Stimulated activated CD4-positive, alpha-beta T cell treated with anti-CD3 and anti-CD28 coated beads, TNF-alpha, amount 100 ng/mL, for 24 hours (primary cell): ENCODE data around the gene DLGAP1.

ENCODE experiments used
- DNase-seq, 3 experiments: peaks; one replicate each; pipeline ENCODE4 v3.0.0-alpha.2; 2020; ENCODE audit warnings: low read depth in 3 of 3

Gene DLGAP1

DNA sequence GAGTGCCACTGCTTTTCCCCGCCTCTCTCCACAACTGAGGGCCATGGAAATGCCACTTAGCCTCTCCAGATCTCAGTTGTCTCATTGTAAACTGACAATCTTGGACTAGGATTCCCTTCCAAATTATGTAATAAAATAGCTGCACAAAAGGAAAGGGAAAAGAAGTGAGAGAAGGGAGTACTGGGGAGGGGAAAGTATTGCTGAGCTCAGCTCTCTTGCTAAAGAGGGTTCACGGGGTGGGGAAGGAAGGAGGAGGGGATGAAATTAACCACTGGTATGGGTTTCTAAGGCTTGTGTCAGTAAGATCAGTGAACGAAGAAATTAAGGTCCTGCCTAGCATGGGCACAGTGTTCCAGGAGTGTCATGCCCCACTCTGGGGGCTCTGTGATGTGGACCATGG lies 587.9 kb downstream of the DLGAP1 start:
- no peak for DNase-seq

DNA sequence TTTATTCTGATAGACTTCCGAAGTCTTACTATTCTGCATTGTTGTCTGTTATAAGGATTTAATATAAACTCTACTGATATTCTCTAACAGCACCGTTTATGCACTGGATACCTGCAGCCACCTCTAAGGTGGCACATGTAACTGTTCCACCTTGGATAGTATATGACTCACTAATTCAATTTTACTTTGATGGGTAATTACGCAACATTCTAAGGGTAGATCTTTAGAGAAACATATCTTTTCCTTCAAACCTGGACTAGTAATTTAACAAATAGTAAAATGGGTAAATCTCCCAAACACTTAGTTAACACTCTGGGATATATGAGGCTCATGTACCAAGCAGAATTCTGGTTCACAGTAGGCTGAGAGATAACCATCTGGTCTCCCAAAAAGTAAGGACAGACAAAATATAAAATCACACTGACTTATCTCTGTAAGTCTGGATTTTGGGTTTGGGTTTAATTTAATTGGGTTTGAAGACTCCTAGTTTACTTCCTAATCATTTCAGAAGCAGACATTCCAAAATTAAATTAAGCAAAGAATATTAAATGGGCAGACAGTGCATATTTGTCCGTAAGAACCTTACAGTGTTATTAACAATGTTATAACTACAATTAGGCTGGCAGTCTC lies 590.3 kb downstream of the DLGAP1 start:
- DNase-seq = no peak

GRCh38 chr18:3863593-3863992 lies 591.5 kb downstream of the DLGAP1 start:
- no peak for DNase-seq

- DNase-seq = no peak
Measured at GRCh38 chr18:3863006-3863405, 592.1 kb downstream of the DLGAP1 start.

- DNase-seq = no peak
Measured at GRCh38 chr18:3861495-3861894, 593.6 kb downstream of the DLGAP1 start.

GRCh38 chr18:3857544-3857943 lies 597.6 kb downstream of the DLGAP1 start:
- DNase-seq = no peak

DNA sequence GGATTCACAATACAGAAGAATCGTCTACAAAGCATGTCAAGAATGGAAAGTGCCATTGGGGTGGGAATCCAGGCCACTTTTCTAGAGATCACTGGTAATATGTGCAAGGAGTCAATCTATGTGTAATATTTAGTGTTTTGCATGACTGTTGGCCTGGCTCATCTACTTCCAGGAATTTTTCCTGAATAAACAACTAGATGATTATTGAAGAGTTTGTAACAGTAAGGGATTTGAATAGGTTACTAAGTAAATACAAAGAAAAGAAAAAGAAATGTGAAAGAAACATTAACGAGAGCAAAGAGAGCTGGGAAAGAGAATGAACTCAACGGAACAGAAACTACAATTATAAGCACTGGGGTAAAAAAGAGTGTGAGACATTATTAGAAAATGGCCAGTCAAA lies 599.1 kb downstream of the DLGAP1 start:
- DNase-seq = no peak

DNA sequence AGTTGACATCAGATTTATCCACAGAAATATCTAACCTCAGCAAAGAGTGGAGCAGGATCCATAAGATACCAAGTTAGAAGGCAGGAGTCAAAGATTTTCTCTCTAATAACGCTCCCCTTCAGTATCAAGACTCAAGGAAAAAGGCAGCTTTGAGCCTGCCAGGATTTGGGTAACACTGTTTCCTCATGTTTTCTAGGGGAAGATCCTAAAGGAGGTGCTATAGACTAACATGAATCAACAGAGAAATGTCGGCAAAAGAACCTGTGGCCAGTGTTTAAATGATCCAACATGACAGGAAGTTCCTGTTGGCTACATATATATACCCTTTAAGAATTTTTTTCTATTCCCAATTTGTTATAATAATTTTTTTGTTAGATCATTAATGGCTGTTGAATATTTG lies 602.8 kb downstream of the DLGAP1 start:
- DNase-seq = no peak

- DNase-seq = no peak
Measured at GRCh38 chr18:3851159-3851558, 603.9 kb downstream of the DLGAP1 start.

GRCh38 chr18:3848316-3848715 lies 606.8 kb downstream of the DLGAP1 start:
- DNase-seq = no peak

DNA sequence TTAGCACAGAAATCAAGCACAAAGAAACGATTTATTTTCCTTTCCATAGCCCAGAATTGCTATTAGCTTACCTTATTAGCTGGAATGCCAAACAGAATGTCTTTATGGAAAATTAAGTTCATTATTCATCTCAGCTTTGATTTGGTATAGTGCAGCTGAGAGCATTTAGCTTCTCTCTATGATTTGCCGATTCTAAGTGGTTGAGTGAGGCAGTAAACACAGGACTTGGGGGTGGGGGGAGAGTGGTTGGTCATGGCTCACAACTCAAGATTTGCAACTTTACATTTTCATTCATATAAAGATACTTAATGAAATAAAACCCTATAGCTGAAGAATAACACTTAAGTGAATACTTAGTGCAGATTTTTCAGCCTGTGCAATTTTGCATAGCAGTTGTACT lies 609.9 kb downstream of the DLGAP1 start:
- DNase-seq = no peak

- DNase-seq = no peak
Measured at GRCh38 chr18:3842844-3843243, 612.3 kb downstream of the DLGAP1 start.

DNA sequence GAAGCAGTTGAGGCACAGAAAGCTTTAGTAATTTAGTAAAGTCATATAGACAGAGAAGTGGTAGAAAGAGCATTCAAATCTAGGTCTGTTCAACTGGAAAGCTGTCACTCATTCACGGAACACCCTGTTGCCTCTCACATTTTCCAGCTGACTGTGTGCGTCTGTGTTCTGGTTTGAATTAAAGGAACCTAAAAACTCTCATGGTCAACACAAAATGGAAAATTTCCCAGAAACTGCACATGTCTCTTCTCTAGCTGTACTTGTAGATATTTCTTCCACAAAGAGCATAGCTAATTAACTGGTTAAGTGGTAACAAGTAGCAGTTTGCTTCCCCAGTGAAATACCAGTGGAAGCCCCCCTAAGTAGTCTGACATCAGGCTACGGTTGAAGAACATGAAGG lies 614.3 kb downstream of the DLGAP1 start:
- no peak for DNase-seq

DNA sequence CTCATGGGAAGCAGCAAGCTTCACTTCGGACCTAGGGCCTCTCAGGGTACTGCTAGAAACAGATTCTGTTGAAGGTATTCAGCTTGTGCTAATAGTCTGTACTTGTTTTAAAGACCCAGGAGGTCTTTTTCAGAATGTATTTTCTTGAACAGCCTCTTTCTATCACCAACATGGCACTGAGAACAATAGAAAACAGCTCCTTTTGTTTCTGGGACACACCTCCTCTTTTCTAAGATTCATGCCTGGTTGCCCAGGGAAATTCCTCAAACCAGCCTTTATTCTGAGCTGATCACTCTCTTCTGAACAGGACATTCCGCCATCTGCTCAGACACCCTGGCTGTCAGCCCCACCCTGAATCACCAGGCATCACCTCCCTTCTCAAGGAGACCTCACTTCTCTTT lies 615.5 kb downstream of the DLGAP1 start:
- DNase-seq = no peak

GRCh38 chr18:3836483-3837335 lies 618.4 kb downstream of the DLGAP1 start:
- DNase-seq = no peak

DNA sequence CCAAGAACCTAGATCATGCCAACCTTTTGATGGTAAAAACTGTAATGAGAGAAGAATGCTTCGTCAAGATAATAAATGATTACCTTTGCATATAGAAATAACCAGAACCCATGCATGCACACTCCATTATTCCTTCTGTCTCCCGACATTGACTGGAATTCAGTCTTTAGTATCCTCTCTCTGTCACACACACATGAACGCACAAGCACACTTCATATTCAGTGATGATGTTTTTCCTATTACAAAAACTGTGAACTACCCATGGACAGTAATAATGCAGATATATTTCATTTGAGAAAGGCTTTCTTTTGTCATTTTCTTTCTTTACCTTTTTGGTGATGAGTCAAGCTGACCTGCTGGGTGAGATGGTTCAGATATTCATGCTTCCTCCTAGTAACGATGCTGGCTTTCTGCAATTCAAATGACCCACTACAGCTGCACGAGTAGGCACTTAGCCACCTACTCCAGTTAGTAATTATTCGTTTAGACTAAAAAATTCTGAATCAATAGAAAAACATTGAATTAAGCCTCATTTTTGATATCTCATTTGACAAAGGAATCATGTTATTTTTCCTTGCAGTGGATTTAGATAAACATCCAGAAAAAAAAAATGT lies 623.0 kb downstream of the DLGAP1 start:
- DNase-seq = no peak

- no peak for DNase-seq
Measured at GRCh38 chr18:3830604-3831003, 624.5 kb downstream of the DLGAP1 start.

GRCh38 chr18:3827236-3827845 lies 627.8 kb downstream of the DLGAP1 start:
- DNase-seq = no peak

- DNase-seq = no peak
Measured at GRCh38 chr18:3826021-3826420, 629.1 kb downstream of the DLGAP1 start.

DNA sequence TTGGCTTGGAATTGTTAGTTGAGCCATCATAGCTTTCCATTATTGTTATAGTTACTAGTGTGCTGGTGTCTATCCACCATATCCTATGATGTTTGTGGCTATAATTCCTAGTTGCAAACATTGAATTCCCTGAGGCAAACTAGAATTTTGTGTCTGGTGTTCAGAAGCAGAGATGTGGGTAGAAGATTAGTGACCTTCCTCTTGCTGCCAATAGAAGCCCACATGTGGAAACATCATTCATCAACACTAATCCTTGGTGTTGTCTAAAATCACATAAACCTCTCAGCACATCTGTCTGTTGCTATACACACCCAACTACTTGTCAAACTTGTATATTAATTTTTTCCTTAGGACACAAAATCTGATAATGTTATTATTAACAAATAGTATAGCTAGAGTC lies 631.0 kb downstream of the DLGAP1 start:
- no peak for DNase-seq

GRCh38 chr18:3823073-3823472 lies 632.0 kb downstream of the DLGAP1 start:
- DNase-seq = no peak

DNA sequence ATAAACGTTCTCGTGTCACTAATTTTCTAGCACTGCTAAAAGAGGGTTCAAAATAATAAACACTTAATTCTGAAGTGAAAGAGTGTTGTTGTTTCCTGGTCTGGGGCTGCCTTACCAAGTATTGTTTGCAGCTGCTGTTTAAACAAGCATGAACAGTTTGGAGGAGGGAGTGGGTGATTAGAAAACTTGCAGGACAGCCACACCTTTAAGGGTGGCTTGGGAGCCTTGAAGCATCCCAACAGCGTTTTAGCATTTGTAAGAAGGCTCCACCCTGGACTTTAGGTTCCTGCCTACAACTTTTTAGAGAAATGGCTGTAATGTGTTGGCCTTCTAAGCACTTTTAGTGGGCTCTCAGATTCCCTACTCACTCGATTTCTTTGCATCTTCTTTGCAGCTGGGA lies 633.6 kb downstream of the DLGAP1 start:
- no peak for DNase-seq

- DNase-seq = no peak
Measured at GRCh38 chr18:3819961-3820360, 635.1 kb downstream of the DLGAP1 start.
